ENCODE data around the gene SYTL3. TPM values are rescaled to one million over a fixed set of nuclear protein-coding genes. Genes with fewer than 3 reads are reported as not detected.

SYTL3 gene
- polyA plus RNA-seq, 1 of the 3 experiments (the other 2 are of a cell fraction) = 2.3 TPM

DNA sequence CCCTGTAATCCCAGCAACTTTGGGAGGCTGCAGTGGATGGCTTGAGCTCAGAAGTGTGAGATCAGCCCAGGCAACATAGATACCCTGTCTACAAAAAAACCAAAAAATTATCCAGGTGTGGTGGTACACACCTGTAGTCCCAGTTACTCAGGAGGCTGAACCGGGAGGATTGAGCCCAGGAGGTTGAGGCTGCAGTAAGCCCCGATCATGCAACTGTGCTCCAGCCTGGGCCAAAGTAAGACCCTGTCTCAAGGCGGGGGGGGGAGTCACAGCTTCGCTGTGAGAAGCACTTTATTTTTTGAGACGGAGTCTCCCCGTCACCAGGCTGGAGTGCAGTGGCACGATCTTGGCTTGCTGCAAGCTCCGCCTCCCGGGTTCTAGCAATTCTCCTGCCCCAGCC is 115.1 kb downstream of the SYTL3 start:
- H3K79me2 ChIP-seq (ENCODE audit: insufficient read depth) = no peaks in the 10 kb centered on the region
- H2AFZ ChIP-seq (ENCODE audit: low read depth) = no peak overlapping the region
- POLR2A ChIA-PET = no interaction called here
- no peaks in the 10 kb centered on the region for H3F3A ChIP-seq (replicated peaks; ENCODE audit: insufficient read depth)
- no peaks in the 10 kb centered on the region for H3K27me3 ChIP-seq (ENCODE audit: insufficient read depth)
- H3K4me2 ChIP-seq = no peak overlapping the region
- no peak for DNase-seq
- H3K27ac ChIP-seq (ENCODE audit: low read depth in 2 of 2, low read length in 1 of 2) = no peak overlapping the region
- no peaks in the 10 kb centered on the region for H3K9me3 ChIP-seq
- TF ChIP-seq RFX5 (IDR thresholded peaks at IDR 0.05; ENCODE audit: low read length) (no peak), FOXJ3 (CRISPR knock-in tag; IDR thresholded peaks at IDR 0.05) (no peak), RCOR1 (IDR thresholded peaks at IDR 0.05; ENCODE audit: low read length) (no peak), MAX (IDR thresholded peaks at IDR 0.05; ENCODE audit: low read depth) (no peak), SIN3A (IDR thresholded peaks at IDR 0.05; ENCODE audit: borderline replicate concordance, low read depth, low read length) (no peak), RXRA (IDR thresholded peaks at IDR 0.05; ENCODE audit: borderline replicate concordance, low read depth) (no peak), MXI1 (IDR thresholded peaks at IDR 0.05; ENCODE audit: low read depth, low read length) (no peak), EP300 (IDR thresholded peaks at IDR 0.05; ENCODE audit: borderline replicate concordance in 1 of 2, low read depth in 1 of 2, low read length in 1 of 2) (no peak)
- TF ChIP-seq, protein P1, sequence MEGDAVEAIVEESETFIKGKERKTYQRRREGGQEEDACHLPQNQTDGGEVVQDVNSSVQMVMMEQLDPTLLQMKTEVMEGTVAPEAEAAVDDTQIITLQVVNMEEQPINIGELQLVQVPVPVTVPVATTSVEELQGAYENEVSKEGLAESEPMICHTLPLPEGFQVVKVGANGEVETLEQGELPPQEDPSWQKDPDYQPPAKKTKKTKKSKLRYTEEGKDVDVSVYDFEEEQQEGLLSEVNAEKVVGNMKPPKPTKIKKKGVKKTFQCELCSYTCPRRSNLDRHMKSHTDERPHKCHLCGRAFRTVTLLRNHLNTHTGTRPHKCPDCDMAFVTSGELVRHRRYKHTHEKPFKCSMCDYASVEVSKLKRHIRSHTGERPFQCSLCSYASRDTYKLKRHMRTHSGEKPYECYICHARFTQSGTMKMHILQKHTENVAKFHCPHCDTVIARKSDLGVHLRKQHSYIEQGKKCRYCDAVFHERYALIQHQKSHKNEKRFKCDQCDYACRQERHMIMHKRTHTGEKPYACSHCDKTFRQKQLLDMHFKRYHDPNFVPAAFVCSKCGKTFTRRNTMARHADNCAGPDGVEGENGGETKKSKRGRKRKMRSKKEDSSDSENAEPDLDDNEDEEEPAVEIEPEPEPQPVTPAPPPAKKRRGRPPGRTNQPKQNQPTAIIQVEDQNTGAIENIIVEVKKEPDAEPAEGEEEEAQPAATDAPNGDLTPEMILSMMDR (IDR thresholded peaks at IDR 0.05) = no peak
- peaks cover 0 to 23% of the 10 kb centered on the region in 2 experiments; a peak in 1 of 4 replicates for H3K4me1 ChIP-seq (ENCODE audit: control insufficient read depth in 1 of 2, insufficient read depth in 2 of 2, low read depth in 1 of 2, low read length in 1 of 2)
- CTCF ChIA-PET = interaction anchor here (0.8 to 1.1 kb wide), 4 partner anchors 9 to 370 kb away, joined by 3 read pairs; no protein-coding TSS in a partner anchor
- H3K9me2 ChIP-seq = no peaks in the 10 kb centered on the region
- H4K20me1 ChIP-seq (ENCODE audit: insufficient read depth) = no peaks in the 10 kb centered on the region
- peaks cover 23 to 49% of the 10 kb centered on the region in 2 experiments for H3K36me3 ChIP-seq (replicated peaks in 1 of 2; ENCODE audit: control insufficient read depth in 1 of 2, insufficient read depth in 2 of 2, low read length in 1 of 2)
- 96% methylated on average over 4 of the region's 9 CpGs for WGBS (ENCODE audit: low lambda C conversion rate)
- no peak overlapping the region for H3K9ac ChIP-seq
- H3K4me3 ChIP-seq (ENCODE audit: low read depth in 2 of 2, low read length in 1 of 2) = no peak overlapping the region

- Histone ChIP-seq H2AFZ (ENCODE audit: low read depth) (no peak overlapping the region), H3K4me2 (no peak overlapping the region), H4K20me1 (ENCODE audit: insufficient read depth) (no peaks in the 10 kb centered on the region), H3K9me3 (no peaks in the 10 kb centered on the region), H3K9me2 (no peaks in the 10 kb centered on the region), H3F3A (replicated peaks; ENCODE audit: insufficient read depth) (no peaks in the 10 kb centered on the region), H3K36me3 (replicated peaks in 1 of 2; ENCODE audit: control insufficient read depth in 1 of 2, insufficient read depth in 2 of 2, low read length in 1 of 2) (peaks cover 23 to 55% of the 10 kb centered on the region in 2 experiments), H3K27ac (ENCODE audit: low read depth in 2 of 2, low read length in 1 of 2) (no peak overlapping the region), H3K4me1 (ENCODE audit: control insufficient read depth in 1 of 2, insufficient read depth in 2 of 2, low read depth in 1 of 2, low read length in 1 of 2) (peaks cover 0 to 18% of the 10 kb centered on the region in 2 experiments; a peak in 1 of 4 replicates), H3K9ac (no peak overlapping the region), H3K27me3 (ENCODE audit: insufficient read depth) (no peaks in the 10 kb centered on the region), H3K79me2 (ENCODE audit: insufficient read depth) (no peaks in the 10 kb centered on the region), H3K4me3 (ENCODE audit: low read depth in 2 of 2, low read length in 1 of 2) (no peak overlapping the region)
- ChIA-PET CTCF (interaction anchor here (0.8 to 2.6 kb wide), 5 partner anchors 9 to 369 kb away, joined by 3 to 9 read pairs (median 3); no protein-coding TSS in a partner anchor), POLR2A (no interaction called here)
- 96% methylated on average over 10 of the region's 13 CpGs for WGBS (ENCODE audit: low lambda C conversion rate)
- no peak for DNase-seq
- TF ChIP-seq, protein P2, sequence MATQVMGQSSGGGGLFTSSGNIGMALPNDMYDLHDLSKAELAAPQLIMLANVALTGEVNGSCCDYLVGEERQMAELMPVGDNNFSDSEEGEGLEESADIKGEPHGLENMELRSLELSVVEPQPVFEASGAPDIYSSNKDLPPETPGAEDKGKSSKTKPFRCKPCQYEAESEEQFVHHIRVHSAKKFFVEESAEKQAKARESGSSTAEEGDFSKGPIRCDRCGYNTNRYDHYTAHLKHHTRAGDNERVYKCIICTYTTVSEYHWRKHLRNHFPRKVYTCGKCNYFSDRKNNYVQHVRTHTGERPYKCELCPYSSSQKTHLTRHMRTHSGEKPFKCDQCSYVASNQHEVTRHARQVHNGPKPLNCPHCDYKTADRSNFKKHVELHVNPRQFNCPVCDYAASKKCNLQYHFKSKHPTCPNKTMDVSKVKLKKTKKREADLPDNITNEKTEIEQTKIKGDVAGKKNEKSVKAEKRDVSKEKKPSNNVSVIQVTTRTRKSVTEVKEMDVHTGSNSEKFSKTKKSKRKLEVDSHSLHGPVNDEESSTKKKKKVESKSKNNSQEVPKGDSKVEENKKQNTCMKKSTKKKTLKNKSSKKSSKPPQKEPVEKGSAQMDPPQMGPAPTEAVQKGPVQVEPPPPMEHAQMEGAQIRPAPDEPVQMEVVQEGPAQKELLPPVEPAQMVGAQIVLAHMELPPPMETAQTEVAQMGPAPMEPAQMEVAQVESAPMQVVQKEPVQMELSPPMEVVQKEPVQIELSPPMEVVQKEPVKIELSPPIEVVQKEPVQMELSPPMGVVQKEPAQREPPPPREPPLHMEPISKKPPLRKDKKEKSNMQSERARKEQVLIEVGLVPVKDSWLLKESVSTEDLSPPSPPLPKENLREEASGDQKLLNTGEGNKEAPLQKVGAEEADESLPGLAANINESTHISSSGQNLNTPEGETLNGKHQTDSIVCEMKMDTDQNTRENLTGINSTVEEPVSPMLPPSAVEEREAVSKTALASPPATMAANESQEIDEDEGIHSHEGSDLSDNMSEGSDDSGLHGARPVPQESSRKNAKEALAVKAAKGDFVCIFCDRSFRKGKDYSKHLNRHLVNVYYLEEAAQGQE (IDR thresholded peaks at IDR 0.05; ENCODE audit: low read depth, low read length) = no peak
- no peak for TF ChIP-seq RFX5 (IDR thresholded peaks at IDR 0.05; ENCODE audit: low read length)
- TF ChIP-seq RCOR1 (IDR thresholded peaks at IDR 0.05; ENCODE audit: low read length) = no peak
- no peak for TF ChIP-seq FOXM1 (IDR thresholded peaks at IDR 0.05; ENCODE audit: low read depth)
- TF ChIP-seq RAD21 (IDR thresholded peaks at IDR 0.05; ENCODE audit: low read length) = no peak
- TF ChIP-seq MEF2A (IDR thresholded peaks at IDR 0.05; ENCODE audit: borderline replicate concordance, low read depth) = no peak
- no peak for TF ChIP-seq SIN3A (IDR thresholded peaks at IDR 0.05; ENCODE audit: borderline replicate concordance, low read depth, low read length)
- no peak for TF ChIP-seq NFIC (IDR thresholded peaks at IDR 0.05; ENCODE audit: borderline replicate concordance)
- no peak for TF ChIP-seq POLR2AphosphoS5 (IDR thresholded peaks at IDR 0.05; ENCODE audit: low read depth, low read length)
- no peak for TF ChIP-seq EP300 (IDR thresholded peaks at IDR 0.05; ENCODE audit: borderline replicate concordance in 1 of 2, low read depth in 1 of 2, low read length in 1 of 2)
These were observed 115.7 kb downstream of the SYTL3 start for GRCh38 chr6:158765499-158766068.
